GM12878 (cell line): ENCODE results near the gene PADI2. TPM values are rescaled to one million over a fixed set of nuclear protein-coding genes. Genes with fewer than 3 reads are reported as not detected.

Experiments
- ATAC-seq: fragments of 200-7000 bp; cut with Tn5 transposase; 3 replicates; pipeline ENCODE4 v1.9.1; 2020; ENCODE audit warnings: mild to moderate bottlenecking, moderate library complexity
- BruUV-seq: library from RNA; stranded (reverse); fragments of 400-500 nt; replicated peaks from 2 replicates; lab custom pipeline; 2021; lab: Mats Ljungman, UMichigan
- CTCF ChIA-PET: fragments of 300-600 bp; sonication (Branson Sonifier 250); formaldehyde crosslinking; extraction: SDS; loops from one replicate; lab custom pipeline; 2021; ENCODE audit warnings: inconsistent platforms; lab: Yijun Ruan, JAX
- POLR2A ChIA-PET: fragments of 350-600 bp; formaldehyde crosslinking; extraction: SDS; loops from one replicate; lab custom pipeline; 2021; ENCODE audit warnings: inconsistent platforms; lab: Charles Lee
- RAD21 ChIA-PET: fragments of 300-600 bp; sonication (Branson Sonifier 250); formaldehyde crosslinking; loops from one replicate; lab custom pipeline; 2023; ENCODE audit warnings: antibody characterized with exemption; ENCODE audit not compliant: unreplicated experiment; lab: Charles Lee
- SMC1A ChIA-PET: fragments of 300-600 bp; sonication (Branson Sonifier 250); formaldehyde crosslinking; loops from one replicate; lab custom pipeline; 2023; ENCODE audit not compliant: unreplicated experiment, uncharacterized antibody; lab: Charles Lee
- DNase-seq: peaks from one replicate; pipeline ENCODE4 v3.0.0-alpha.2; 2011; ENCODE audit warnings: low read depth, low spot score
- FAIRE-seq: peaks from 3 replicates; lab custom pipeline; 2011; peaks lifted over from hg19 to GRCh38; lab: Jason Lieb, UNC
- H2AFZ ChIP-seq: 2 replicates; pipeline ENCODE4 v1.6.0; 2011; ENCODE audit warnings: low read depth, low read length, control low read depth; ENCODE audit not compliant: control insufficient read depth
- H3K27ac ChIP-seq: 2 replicates; pipeline ENCODE4 v1.5.1; 2011; ENCODE audit warnings: control low read depth; ENCODE audit not compliant: control insufficient read depth, insufficient read depth
- H3K27me3 ChIP-seq, 2 experiments: replicated peaks in 1 of 2; 2 replicates each; pipeline versions ENCODE4 v1.6.0 to v1.6.1; 2011; ENCODE audit warnings: low read length in 1 of 2; ENCODE audit not compliant: control insufficient read depth in 2 of 2, insufficient read depth in 2 of 2
- H3K36me3 ChIP-seq, 2 experiments: 2 replicates each; pipeline ENCODE4 v1.5.1; 2011; ENCODE audit warnings: low read length in 1 of 2; ENCODE audit not compliant: control insufficient read depth in 2 of 2, insufficient read depth in 2 of 2
- H3K4me1 ChIP-seq: 2 replicates; pipeline ENCODE4 v1.6.1; 2011; ENCODE audit warnings: mild to moderate bottlenecking, low read length, moderate library complexity, mixed read lengths; ENCODE audit not compliant: control insufficient read depth, insufficient read depth
- H3K4me2 ChIP-seq: 2 replicates; pipeline ENCODE4 v1.6.0; 2011; ENCODE audit warnings: control low read depth; ENCODE audit not compliant: control insufficient read depth, insufficient read depth
- H3K4me3 ChIP-seq: fragments of 200-600 bp; sonication (generic); 2 replicates; pipeline ENCODE4 v1.5.1; 2016
- H3K79me2 ChIP-seq: 2 replicates; pipeline ENCODE4 v1.6.0; 2011; ENCODE audit warnings: low read length; ENCODE audit not compliant: control insufficient read depth, insufficient read depth
- H3K9ac ChIP-seq: 2 replicates; pipeline ENCODE4 v1.8.0; 2011; ENCODE audit warnings: low read length, control low read depth, mixed read lengths; ENCODE audit not compliant: control insufficient read depth, insufficient read depth
- H3K9me3 ChIP-seq: replicated peaks from 3 replicates; pipeline ENCODE4 v1.5.1; 2011; ENCODE audit warnings: mild to moderate bottlenecking, low read length; ENCODE audit not compliant: control insufficient read depth, insufficient read depth
- H4K20me1 ChIP-seq: 2 replicates; pipeline ENCODE4 v1.6.0; 2011; ENCODE audit not compliant: control insufficient read depth, insufficient read depth
- GATAD2B ChIP-seq: fragments of 450-650 bp; conservative IDR thresholded peaks from 2 replicates; pipeline ENCODE4 v1.6.1; 2017; ENCODE audit warnings: low read depth, mild to moderate bottlenecking, moderate library complexity
- IKZF2 ChIP-seq, 2 experiments: fragments of 450-650 bp; IDR thresholded peaks; 2 replicates each; pipeline ENCODE4 v1.6.1; 2017; ENCODE audit warnings: mild to moderate bottlenecking in 2 of 2, moderate library complexity in 2 of 2
- KAT2A ChIP-seq: conservative IDR thresholded peaks from 2 replicates; pipeline ENCODE4 v1.6.1; 2011; ENCODE audit warnings: low read depth, low read length; ENCODE audit not compliant: control insufficient read depth
- NFXL1 ChIP-seq: fragments of 450-650 bp; IDR thresholded peaks from 2 replicates; pipeline ENCODE4 v1.6.1; 2017; ENCODE audit warnings: antibody characterized with exemption, mild to moderate bottlenecking, borderline replicate concordance
- NFYA ChIP-seq: IDR thresholded peaks from 2 replicates; pipeline ENCODE4 v1.6.1; 2011; ENCODE audit warnings: low read depth, mild to moderate bottlenecking, low read length, improper control_type of control experiment, borderline replicate concordance
- NKRF ChIP-seq: fragments of 450-650 bp; conservative IDR thresholded peaks from 2 replicates; pipeline ENCODE4 v1.6.1; 2017; ENCODE audit warnings: mild to moderate bottlenecking, moderate library complexity
- NR2C2 ChIP-seq: IDR thresholded peaks from 2 replicates; pipeline ENCODE4 v1.6.1; 2011; ENCODE audit warnings: borderline replicate concordance, low read depth; ENCODE audit not compliant: control insufficient read depth, insufficient read length
- POLR2AphosphoS5 ChIP-seq: IDR thresholded peaks from 2 replicates; pipeline ENCODE4 v1.6.1; 2011; ENCODE audit warnings: mild to moderate bottlenecking, low read length, inconsistent platforms
- REST ChIP-seq: IDR thresholded peaks from 2 replicates; pipeline ENCODE4 v1.6.1; 2012; ENCODE audit warnings: mild to moderate bottlenecking, low read depth, low read length
- RUNX3 ChIP-seq: IDR thresholded peaks from 2 replicates; pipeline ENCODE4 v1.6.1; 2012; ENCODE audit warnings: low read length, inconsistent platforms
- SMARCA5 ChIP-seq: fragments of 450-650 bp; IDR thresholded peaks from 2 replicates; pipeline ENCODE4 v1.6.1; 2017; ENCODE audit warnings: mild to moderate bottlenecking
- TBL1XR1 ChIP-seq: IDR thresholded peaks from 2 replicates; pipeline ENCODE4 v1.6.1; 2012; ENCODE audit warnings: low read depth, low read length, improper control_type of control experiment
- YY1 ChIP-seq: IDR thresholded peaks from 2 replicates; pipeline ENCODE4 v1.6.1; 2011; ENCODE audit warnings: low read depth, mild to moderate bottlenecking, low read length
- ZZZ3 ChIP-seq: IDR thresholded peaks from 2 replicates; pipeline ENCODE4 v1.6.1; 2011; ENCODE audit warnings: low read depth; ENCODE audit not compliant: control insufficient read depth, insufficient read length
- WGBS: methylation state at CpG from one replicate; pipeline ENCODE4 v1.1.6; 2016; ENCODE audit warnings: low lambda C conversion rate; ENCODE audit not compliant: insufficient replicate concordance, insufficient coverage; ENCODE audit errors: missing lambda C conversion rate; 5-methylcytosine and 5-hydroxymethylcytosine counted together
- in situ Hi-C: fragments of 300-500 bp; cut with MboI; formaldehyde crosslinking; loops from 9 replicates; pipeline ENCODE4 v1.14.3; 2018; ENCODE audit warnings: mixed read lengths
- intact Hi-C: fragments of 100-400 bp; cut with micrococcal nuclease; formaldehyde crosslinking; loops from one replicate; pipeline ENCODE4 v1.14.2; 2022; ENCODE audit not compliant: unreplicated experiment
- polyA plus RNA-seq, 11 experiments: library from polyadenylated mRNA; depleted of rRNA in 4 of 11; unstranded in 6 of 11; stranded (reverse) in 5 of 11; fragments of >200 nt; fragmentation: Nextera tagmentation in 4 of 11; fragmentation: Illumina TruSeq in 1 of 11; extraction: Ambion mirVana in 4 of 11; extraction: Trizol in 1 of 11; gene quantifications; 1 replicate in 1 of 11; 2 replicates in 10 of 11; pipeline versions ENCODE4 v1.2.1 to v1.2.3, GENCODE V29; 2011 to 2016; ENCODE audit warnings: inconsistent platforms in 2 of 11, missing spikeins in 2 of 11, low read depth in 1 of 11
- total RNA-seq, 4 experiments: library from RNA; depleted of rRNA in 3 of 4; stranded (reverse); fragments of >200 nt in 3 of 4; fragmentation: Illumina TruSeq in 1 of 4; extraction: Trizol in 1 of 4; gene quantifications; 2 replicates each; pipeline versions ENCODE4 v1.2.1 to v1.2.3, GENCODE V29; 2013 to 2021

The PADI2 gene
- total and polyA plus RNA-seq, 10 of the 15 experiments (the other 5 are each of a cell fraction or from before 2014, with no cell fraction given): 0.05 to 3.0 (median 0.10) TPM; not detected in 1

- POLR2A ChIA-PET: interaction anchor here (0.6 to 0.7 kb wide), 2 partner anchors 60 to 376 kb away, joined by 3 to 5 read pairs; no protein-coding TSS in a partner anchor
- peak; percentile 100 for ATAC-seq
- WGBS: under 1% methylated on average over 42 of the region's 44 CpGs
- peak within 1 kb of the TSS; percentile 93 for H2AFZ ChIP-seq
- peak; percentile 95 for FAIRE-seq
- intact Hi-C loops: loop anchor here (10.0 kb wide), 1 partner anchor 221 kb away; no protein-coding TSS in a partner anchor
- H3K9me3 ChIP-seq: no peaks in the 10 kb centered on the region
- peak within 1 kb of the TSS; percentile 80 for H3K27ac ChIP-seq
- CTCF ChIA-PET: interaction anchor here (10.7 kb wide), 1 partner anchor 68 kb away, joined by 171 read pairs; the partner anchor contains the start of gene PADI2
- H3K36me3 ChIP-seq: peaks cover 0 to 2% of the 10 kb centered on the region in 2 experiments; a peak in 1 of 4 replicates
- TSS peak; percentile 65 for BruUV-seq
- no peaks in the 10 kb centered on the region; the same call in 1 of the 2 replicates for H3K4me1 ChIP-seq
- peak; percentile 96 for DNase-seq
- H4K20me1 ChIP-seq: no peaks in the 10 kb centered on the region
- H3K4me2 ChIP-seq: peak within 1 kb of the TSS; percentile 72
- in situ Hi-C loops: no loop called here
- no peaks in the 10 kb centered on the region for H3K27me3 ChIP-seq
- peaks cover 28% of the 10 kb centered on the region for H3K79me2 ChIP-seq
- SMC1A ChIA-PET: interaction anchor here (0.7 kb wide), 1 partner anchor 436 kb away, joined by 3 read pairs; no protein-coding TSS in a partner anchor
- H3K9ac ChIP-seq: peak within 1 kb of the TSS; percentile 92
- H3K4me3 ChIP-seq: peak within 1 kb of the TSS; percentile 96
- RAD21 ChIA-PET: interaction anchor here (3.1 kb wide), 1 partner anchor 71 kb away, joined by 7 read pairs; no protein-coding TSS in a partner anchor
- TF ChIP-seq YY1 (peak; percentile 99), POLR2AphosphoS5 (peak; percentile 82), NFXL1 (no peak), ZZZ3 (no peak), IKZF2 (IDR thresholded peaks at IDR 0.05) (no peak), NR2C2 (no peak), RUNX3 (no peak), TBL1XR1 (peak; percentile 57; the same call in 1 of the 2 replicates), SMARCA5 (no peak), REST (no peak), GATAD2B (no peak), NKRF (peak; percentile 56), NFYA (no peak), KAT2A (no peak)
Observed at GRCh38 chr1:17053685-17054410, 65.4 kb downstream of the PADI2 start, which contains the start of gene SDHB. TSS of gene SDHB (minus strand) at chr1:17054032. CDS start at chr1:17054019, 13 bp downstream.
